T-helper 2 cell treated with Interferon-gamma antibody and Interleukin-4, amounts not matched to agents 5 μg/mL and 100 μg/mL, for 36 hours (primary cell): ENCODE results near the gene RALY.
"Not testable (repeated sequence)": the region's sequence is repeated elsewhere in the genome, so short reads cannot be mapped to it uniquely, and the experiment has no call there.

ENCODE experiments used
- DNase-seq: peaks from one replicate; pipeline ENCODE4 v3.0.0; 2021; ENCODE audit warnings: low spot score
- H3K27ac Mint-ChIP-seq: one replicate; pipeline ENCODE4 v1.8.0; 2021; ENCODE audit warnings: mild to moderate bottlenecking, mixed read lengths
- H3K27me3 Mint-ChIP-seq: one replicate; pipeline ENCODE4 v1.8.0; 2021; ENCODE audit warnings: low read depth, mixed read lengths
- H3K36me3 Mint-ChIP-seq: one replicate; pipeline ENCODE4 v1.8.0; 2021; ENCODE audit warnings: low read depth, mixed read lengths
- H3K4me1 Mint-ChIP-seq: one replicate; pipeline ENCODE4 v1.8.0; 2021; ENCODE audit warnings: low read depth, mixed read lengths
- H3K4me3 Mint-ChIP-seq: one replicate; pipeline ENCODE4 v1.8.0; 2022; ENCODE audit warnings: mild to moderate bottlenecking, moderate library complexity, mixed read lengths
- H3K9me3 Mint-ChIP-seq: one replicate; pipeline ENCODE4 v1.8.0; 2021; ENCODE audit warnings: mixed read lengths

Gene RALY

GRCh38 chr20:34015401-34016335 is 22.0 kb downstream of the RALY start:
- Mint-ChIP-seq H3K27me3 (no peaks in the 10 kb centered on the region), H3K4me1 (peaks cover 52% of the 10 kb centered on the region), H3K27ac (no peak overlapping the region), H3K4me3 (no peak overlapping the region), H3K9me3 (no peaks in the 10 kb centered on the region), H3K36me3 (peaks cover 9% of the 10 kb centered on the region)
- no peak for DNase-seq

- Mint-ChIP-seq H3K9me3 (no peaks in the 10 kb centered on the region), H3K4me3 (no peak overlapping the region), H3K27me3 (no peaks in the 10 kb centered on the region), H3K36me3 (peaks cover 12% of the 10 kb centered on the region), H3K27ac (no peak overlapping the region), H3K4me1 (peaks cover 46% of the 10 kb centered on the region)
- no peak for DNase-seq
Measured at GRCh38 chr20:34016736-34017135, 23.0 kb downstream of the RALY start.

DNA sequence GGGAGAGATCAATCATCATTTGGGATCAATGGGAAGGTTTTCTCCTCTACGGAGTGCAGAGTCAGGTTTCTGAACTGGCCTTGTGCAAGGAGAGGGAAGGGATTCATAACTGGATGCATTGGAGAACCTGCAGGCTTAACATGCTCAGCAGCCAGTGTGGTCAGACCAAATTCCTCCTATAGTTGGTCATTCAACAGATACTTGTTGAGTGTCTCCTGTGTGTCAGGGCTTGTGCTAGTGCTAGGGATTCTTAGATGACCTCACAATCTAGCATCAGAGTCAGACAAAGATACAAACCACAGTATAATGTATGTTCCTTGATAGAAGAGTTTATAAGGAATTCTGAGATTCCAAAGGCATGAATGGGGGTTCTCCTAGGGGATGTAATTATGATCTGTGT is 23.9 kb downstream of the RALY start:
- Mint-ChIP-seq H3K4me3 (no peak overlapping the region), H3K27me3 (no peaks in the 10 kb centered on the region), H3K36me3 (peaks cover 10% of the 10 kb centered on the region), H3K4me1 (peaks cover 46% of the 10 kb centered on the region), H3K27ac (no peak overlapping the region), H3K9me3 (no peaks in the 10 kb centered on the region)
- no peak for DNase-seq

GRCh38 chr20:34018166-34018565 is 24.5 kb downstream of the RALY start:
- DNase-seq = no peak
- Mint-ChIP-seq H3K27ac (no peak overlapping the region), H3K4me1 (peaks cover 49% of the 10 kb centered on the region), H3K27me3 (no peaks in the 10 kb centered on the region), H3K36me3 (peaks cover 9% of the 10 kb centered on the region), H3K9me3 (no peaks in the 10 kb centered on the region), H3K4me3 (no peak overlapping the region)

- peaks cover 12% of the 10 kb centered on the region for H3K36me3 Mint-ChIP-seq
- no peaks in the 10 kb centered on the region for H3K9me3 Mint-ChIP-seq
- H3K4me3 Mint-ChIP-seq = no peak overlapping the region
- no peaks in the 10 kb centered on the region for H3K27me3 Mint-ChIP-seq
- peaks cover 40% of the 10 kb centered on the region for H3K4me1 Mint-ChIP-seq
- DNase-seq = no peak
- H3K27ac Mint-ChIP-seq = no peak overlapping the region
Measured at GRCh38 chr20:34022151-34022838, 28.6 kb downstream of the RALY start.

DNA sequence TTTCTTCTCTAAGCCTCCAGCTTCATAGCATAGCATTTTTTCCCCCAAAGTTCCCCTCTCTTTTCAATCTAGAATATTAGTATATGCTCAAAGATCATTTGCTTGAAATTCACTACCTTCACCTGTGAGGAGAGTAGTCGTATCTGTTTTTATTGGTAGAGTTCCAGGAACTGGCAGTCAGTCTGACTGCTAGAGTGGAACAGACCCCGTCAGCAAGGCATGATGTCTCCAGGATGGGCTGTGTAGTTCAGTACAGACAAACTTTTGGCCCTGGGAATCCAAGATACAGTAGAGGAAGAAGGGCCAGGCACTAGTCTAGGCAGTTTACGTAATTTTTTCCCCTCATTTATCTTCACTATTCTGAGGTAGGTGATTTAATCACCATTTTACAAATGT is 29.1 kb downstream of the RALY start:
- no peak for DNase-seq
- H3K4me1 Mint-ChIP-seq = peaks cover 35% of the 10 kb centered on the region
- H3K27ac Mint-ChIP-seq = no peak overlapping the region
- peaks cover 13% of the 10 kb centered on the region for H3K36me3 Mint-ChIP-seq
- H3K27me3 Mint-ChIP-seq = no peaks in the 10 kb centered on the region
- H3K9me3 Mint-ChIP-seq = no peaks in the 10 kb centered on the region
- H3K4me3 Mint-ChIP-seq = no peak overlapping the region

GRCh38 chr20:34023937-34024722 is 30.4 kb downstream of the RALY start:
- peaks cover 12% of the 10 kb centered on the region for H3K36me3 Mint-ChIP-seq
- peaks cover 32% of the 10 kb centered on the region for H3K4me1 Mint-ChIP-seq
- no peak overlapping the region for H3K4me3 Mint-ChIP-seq
- no peak overlapping the region for H3K27ac Mint-ChIP-seq
- DNase-seq = no peak
- H3K9me3 Mint-ChIP-seq = no peaks in the 10 kb centered on the region
- no peaks in the 10 kb centered on the region for H3K27me3 Mint-ChIP-seq

- Mint-ChIP-seq H3K27me3 (no peaks in the 10 kb centered on the region), H3K4me1 (peaks cover 30% of the 10 kb centered on the region), H3K36me3 (peaks cover 12% of the 10 kb centered on the region), H3K27ac (no peak overlapping the region), H3K9me3 (no peaks in the 10 kb centered on the region), H3K4me3 (no peak overlapping the region)
- no peak for DNase-seq
Measured at GRCh38 chr20:34024723-34025351, 31.1 kb downstream of the RALY start.

- not testable (repeated sequence) for H3K4me3 Mint-ChIP-seq, DNase-seq, H3K27me3 Mint-ChIP-seq, H3K9me3 Mint-ChIP-seq, H3K27ac Mint-ChIP-seq
- peaks cover 18% of the 10 kb centered on the region for H3K36me3 Mint-ChIP-seq
- peaks cover 15% of the 10 kb centered on the region for H3K4me1 Mint-ChIP-seq
Measured at GRCh38 chr20:34028013-34028412, 34.3 kb downstream of the RALY start.

DNA sequence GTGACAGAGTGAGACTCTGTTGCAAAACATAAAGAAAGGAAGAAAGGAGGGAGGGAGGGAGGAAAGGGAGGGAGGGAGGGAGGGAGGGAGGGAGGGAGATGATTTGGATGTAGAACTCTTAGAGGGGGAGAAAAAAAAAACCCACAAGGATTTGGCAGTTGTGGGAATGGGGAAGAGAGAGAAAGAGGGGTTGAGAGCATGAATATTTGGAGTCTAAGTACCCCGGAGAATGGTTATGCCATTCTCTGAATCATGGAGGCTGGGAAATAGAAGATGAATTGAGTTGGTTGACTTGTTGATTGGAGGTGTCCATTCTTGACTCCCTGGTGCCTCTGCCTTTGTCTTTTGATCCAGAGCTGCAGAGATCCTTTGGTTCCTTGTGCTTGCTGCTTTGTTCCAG is 35.7 kb downstream of the RALY start:
- Mint-ChIP-seq H3K36me3 (peaks cover 18% of the 10 kb centered on the region), H3K4me3 (no peak overlapping the region), H3K9me3 (no peaks in the 10 kb centered on the region), H3K4me1 (peaks cover 11% of the 10 kb centered on the region), H3K27me3 (no peaks in the 10 kb centered on the region), H3K27ac (no peak overlapping the region)
- no peak for DNase-seq

DNA sequence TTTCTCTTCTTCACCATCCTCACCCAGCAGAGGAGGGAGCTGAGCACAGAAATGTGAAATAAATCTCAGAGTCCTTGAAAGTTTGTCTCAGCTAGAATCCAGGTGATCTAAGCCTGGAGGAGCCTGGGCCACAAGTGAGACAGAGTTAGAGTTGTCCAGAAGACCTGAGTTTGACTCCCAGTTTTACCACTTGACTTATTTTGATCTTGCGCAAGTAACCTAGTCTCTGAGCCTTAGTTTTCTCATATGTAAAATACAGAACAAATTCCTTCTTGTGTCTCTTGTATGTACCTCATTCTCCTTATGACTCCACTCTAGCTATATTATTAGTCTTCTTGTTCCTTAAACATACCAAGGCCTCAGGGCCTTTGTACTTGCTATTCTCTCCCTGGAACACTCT is 36.7 kb downstream of the RALY start:
- H3K4me1 Mint-ChIP-seq = peaks cover 5% of the 10 kb centered on the region
- peaks cover 21% of the 10 kb centered on the region for H3K36me3 Mint-ChIP-seq
- H3K4me3 Mint-ChIP-seq = no peak overlapping the region
- no peak for DNase-seq
- H3K9me3 Mint-ChIP-seq = no peaks in the 10 kb centered on the region
- H3K27ac Mint-ChIP-seq = no peak overlapping the region
- no peaks in the 10 kb centered on the region for H3K27me3 Mint-ChIP-seq

GRCh38 chr20:34033903-34034302 is 40.2 kb downstream of the RALY start:
- no peaks in the 10 kb centered on the region for H3K27me3 Mint-ChIP-seq
- H3K4me1 Mint-ChIP-seq = peaks cover 21% of the 10 kb centered on the region

GRCh38 chr20:34037121-34037520 is 43.4 kb downstream of the RALY start:
- Mint-ChIP-seq H3K27me3 (no peaks in the 10 kb centered on the region), H3K4me1 (peaks cover 24% of the 10 kb centered on the region), H3K36me3 (peaks cover 10% of the 10 kb centered on the region), H3K27ac (no peak overlapping the region), H3K4me3 (peak overlapping the region; percentile 44), H3K9me3 (no peaks in the 10 kb centered on the region)
- DNase-seq = peak; percentile 53

More at GRCh38 chr20:34033903-34034302, 40.2 kb downstream of the RALY start:
- no peaks in the 10 kb centered on the region for H3K9me3 Mint-ChIP-seq
- DNase-seq = no peak
- no peak overlapping the region for H3K4me3 Mint-ChIP-seq
- peaks cover 16% of the 10 kb centered on the region for H3K36me3 Mint-ChIP-seq
- no peak overlapping the region for H3K27ac Mint-ChIP-seq
